Activated T-cell treated with anti-CD3 and anti-CD28 coated beads, Interleukin-2, amount 50 U/mL, for 4 hours (primary cell): ENCODE results near the gene NKAIN2. TPM values are rescaled to one million over a fixed set of nuclear protein-coding genes. Genes with fewer than 3 reads are reported as not detected.
"Not testable (repeated sequence)": the region's sequence is repeated elsewhere in the genome, so short reads cannot be mapped to it uniquely, and the experiment has no call there.

Experiments used
- ATAC-seq, 2 donors: fragments of 200-7000 bp; cut with Tn5 transposase; one replicate each; pipeline ENCODE4 v1.10.0; 2021
- DNase-seq: peaks from one replicate; pipeline ENCODE4 v3.0.0-alpha.2; 2020
- H3K27me3 Mint-ChIP-seq: one replicate; pipeline ENCODE4 v1.8.0; 2021; ENCODE audit warnings: low read depth, mixed read lengths
- H3K36me3 Mint-ChIP-seq: one replicate; pipeline ENCODE4 v1.8.0; 2022; ENCODE audit warnings: mixed read lengths; ENCODE audit not compliant: insufficient read depth
- H3K4me1 Mint-ChIP-seq: one replicate; pipeline ENCODE4 v1.8.0; 2021; ENCODE audit warnings: low read depth, mixed read lengths
- H3K4me3 Mint-ChIP-seq: one replicate; pipeline ENCODE4 v1.8.0; 2021; ENCODE audit warnings: mild to moderate bottlenecking, moderate library complexity, mixed read lengths
- H3K9me3 Mint-ChIP-seq: one replicate; pipeline ENCODE4 v1.8.0; 2021; ENCODE audit warnings: mixed read lengths
- total RNA-seq, 3 donors: library from RNA; stranded (reverse); gene quantifications; one replicate each; pipeline ENCODE4 v1.2.1, GENCODE V29; 2021

Gene NKAIN2
- total RNA-seq, 3 donors from 2014 or later, result not detected

- DNase-seq (no peak), ATAC-seq (no peak)
- Mint-ChIP-seq H3K27me3 (no peaks in the 10 kb centered on the region), H3K4me3 (no peak overlapping the region), H3K36me3 (no peaks in the 10 kb centered on the region), H3K9me3 (peaks cover 6% of the 10 kb centered on the region), H3K4me1 (no peaks in the 10 kb centered on the region)
Measured at GRCh38 chr6:124203101-124203811, 399.6 kb downstream of the NKAIN2 start.

GRCh38 chr6:124203812-124204167, 400.1 kb downstream of the NKAIN2 start:
- DNase-seq (no peak), ATAC-seq (no peak)
- H3K27me3 Mint-ChIP-seq, result no peaks in the 10 kb centered on the region
- H3K36me3 Mint-ChIP-seq, result no peaks in the 10 kb centered on the region
- H3K4me1 Mint-ChIP-seq, result no peaks in the 10 kb centered on the region
- peaks cover 6% of the 10 kb centered on the region for H3K9me3 Mint-ChIP-seq
- H3K4me3 Mint-ChIP-seq, result no peak overlapping the region

- peaks cover 9% of the 10 kb centered on the region for H3K9me3 Mint-ChIP-seq
- no peak overlapping the region for H3K4me3 Mint-ChIP-seq
- H3K36me3 Mint-ChIP-seq, result no peaks in the 10 kb centered on the region
- ATAC-seq (no peak), DNase-seq (no peak)
- no peaks in the 10 kb centered on the region for H3K4me1 Mint-ChIP-seq
- H3K27me3 Mint-ChIP-seq, result no peaks in the 10 kb centered on the region
Measured at GRCh38 chr6:124205921-124206320, 402.3 kb downstream of the NKAIN2 start.

- Mint-ChIP-seq H3K9me3 (peaks cover 20% of the 10 kb centered on the region), H3K4me1 (no peaks in the 10 kb centered on the region), H3K4me3 (no peak overlapping the region), H3K27me3 (no peaks in the 10 kb centered on the region), H3K36me3 (no peaks in the 10 kb centered on the region)
- ATAC-seq (no peak), DNase-seq (no peak)
Measured at GRCh38 chr6:124223611-124224345, 420.1 kb downstream of the NKAIN2 start.

- no peaks in the 10 kb centered on the region for H3K27me3 Mint-ChIP-seq
- no peaks in the 10 kb centered on the region for H3K36me3 Mint-ChIP-seq
- DNase-seq, result no peak
- H3K9me3 Mint-ChIP-seq, result peaks cover 30% of the 10 kb centered on the region
- ATAC-seq, result no peak
- no peak overlapping the region for H3K4me3 Mint-ChIP-seq
- no peaks in the 10 kb centered on the region for H3K4me1 Mint-ChIP-seq
Measured at GRCh38 chr6:124226396-124226795, 422.7 kb downstream of the NKAIN2 start.

- ATAC-seq (no peak), DNase-seq (no peak)
- no peak overlapping the region for H3K4me3 Mint-ChIP-seq
- H3K27me3 Mint-ChIP-seq, result no peaks in the 10 kb centered on the region
- H3K9me3 Mint-ChIP-seq, result peaks cover 24% of the 10 kb centered on the region
- no peaks in the 10 kb centered on the region for H3K4me1 Mint-ChIP-seq
- H3K36me3 Mint-ChIP-seq, result no peaks in the 10 kb centered on the region
Measured at GRCh38 chr6:124233221-124233620, 429.6 kb downstream of the NKAIN2 start.

- ATAC-seq, result no peak
- no peaks in the 10 kb centered on the region for H3K27me3 Mint-ChIP-seq
Measured at GRCh38 chr6:124234801-124235200, 431.1 kb downstream of the NKAIN2 start.

GRCh38 chr6:124237911-124238310, 434.2 kb downstream of the NKAIN2 start:
- no peaks in the 10 kb centered on the region for H3K4me1 Mint-ChIP-seq
- peaks cover 3% of the 10 kb centered on the region for H3K9me3 Mint-ChIP-seq
- no peaks in the 10 kb centered on the region for H3K27me3 Mint-ChIP-seq
- DNase-seq (no peak), ATAC-seq (no peak)
- no peak overlapping the region for H3K4me3 Mint-ChIP-seq
- H3K36me3 Mint-ChIP-seq, result no peaks in the 10 kb centered on the region

More at GRCh38 chr6:124234801-124235200, 431.1 kb downstream of the NKAIN2 start:
- H3K9me3 Mint-ChIP-seq, result peaks cover 12% of the 10 kb centered on the region
- H3K4me3 Mint-ChIP-seq, result no peak overlapping the region
- H3K4me1 Mint-ChIP-seq, result no peaks in the 10 kb centered on the region
- H3K36me3 Mint-ChIP-seq, result no peaks in the 10 kb centered on the region
- no peak for DNase-seq

- H3K36me3 Mint-ChIP-seq, H3K9me3 Mint-ChIP-seq, DNase-seq, H3K4me3 Mint-ChIP-seq, H3K4me1 Mint-ChIP-seq, ATAC-seq, H3K27me3 Mint-ChIP-seq: not testable (repeated sequence)
Measured at GRCh38 chr6:124238408-124238807, 434.7 kb downstream of the NKAIN2 start.

GRCh38 chr6:124254941-124255685, 451.4 kb downstream of the NKAIN2 start:
- Mint-ChIP-seq H3K27me3 (no peaks in the 10 kb centered on the region), H3K4me1 (no peaks in the 10 kb centered on the region), H3K36me3 (no peaks in the 10 kb centered on the region), H3K9me3 (peaks cover 10% of the 10 kb centered on the region), H3K4me3 (no peak overlapping the region)
- ATAC-seq (no peak), DNase-seq (no peak)

GRCh38 chr6:124260337-124260736, 456.7 kb downstream of the NKAIN2 start:
- peaks cover 14% of the 10 kb centered on the region for H3K9me3 Mint-ChIP-seq

GRCh38 chr6:124269733-124270132, 466.1 kb downstream of the NKAIN2 start:
- Mint-ChIP-seq H3K36me3 (no peaks in the 10 kb centered on the region), H3K9me3 (peaks cover 7% of the 10 kb centered on the region), H3K4me1 (no peaks in the 10 kb centered on the region), H3K27me3 (no peaks in the 10 kb centered on the region), H3K4me3 (no peak overlapping the region)
- ATAC-seq (no peak), DNase-seq (no peak)

More at GRCh38 chr6:124260337-124260736, 456.7 kb downstream of the NKAIN2 start:
- Mint-ChIP-seq H3K27me3 (no peaks in the 10 kb centered on the region), H3K4me1 (no peaks in the 10 kb centered on the region), H3K4me3 (no peak overlapping the region), H3K36me3 (no peaks in the 10 kb centered on the region)
- ATAC-seq (no peak), DNase-seq (no peak)

- DNase-seq (no peak), ATAC-seq (no peak)
- Mint-ChIP-seq H3K9me3 (peaks cover 20% of the 10 kb centered on the region), H3K27me3 (no peaks in the 10 kb centered on the region), H3K4me1 (no peaks in the 10 kb centered on the region), H3K36me3 (no peaks in the 10 kb centered on the region), H3K4me3 (no peak overlapping the region)
Measured at GRCh38 chr6:124273701-124274100, 470.0 kb downstream of the NKAIN2 start.

GRCh38 chr6:124282541-124282940, 478.9 kb downstream of the NKAIN2 start:
- peaks cover 9% of the 10 kb centered on the region for H3K9me3 Mint-ChIP-seq
- H3K27me3 Mint-ChIP-seq, result no peaks in the 10 kb centered on the region
- DNase-seq (no peak), ATAC-seq (no peak)
- H3K4me1 Mint-ChIP-seq, result no peaks in the 10 kb centered on the region
- no peak overlapping the region for H3K4me3 Mint-ChIP-seq
- H3K36me3 Mint-ChIP-seq, result no peaks in the 10 kb centered on the region
